GM21825 (cell line): ENCODE data around the gene SLC12A7.

ENCODE experiments used
- ATAC-seq: cut with Tn5 transposase; IDR thresholded peaks from one replicate; pipeline ENCODE4 v1.9.1; 2021; ENCODE audit warnings: mild to moderate bottlenecking, moderate library complexity; ENCODE audit not compliant: unreplicated experiment

Gene SLC12A7

DNA sequence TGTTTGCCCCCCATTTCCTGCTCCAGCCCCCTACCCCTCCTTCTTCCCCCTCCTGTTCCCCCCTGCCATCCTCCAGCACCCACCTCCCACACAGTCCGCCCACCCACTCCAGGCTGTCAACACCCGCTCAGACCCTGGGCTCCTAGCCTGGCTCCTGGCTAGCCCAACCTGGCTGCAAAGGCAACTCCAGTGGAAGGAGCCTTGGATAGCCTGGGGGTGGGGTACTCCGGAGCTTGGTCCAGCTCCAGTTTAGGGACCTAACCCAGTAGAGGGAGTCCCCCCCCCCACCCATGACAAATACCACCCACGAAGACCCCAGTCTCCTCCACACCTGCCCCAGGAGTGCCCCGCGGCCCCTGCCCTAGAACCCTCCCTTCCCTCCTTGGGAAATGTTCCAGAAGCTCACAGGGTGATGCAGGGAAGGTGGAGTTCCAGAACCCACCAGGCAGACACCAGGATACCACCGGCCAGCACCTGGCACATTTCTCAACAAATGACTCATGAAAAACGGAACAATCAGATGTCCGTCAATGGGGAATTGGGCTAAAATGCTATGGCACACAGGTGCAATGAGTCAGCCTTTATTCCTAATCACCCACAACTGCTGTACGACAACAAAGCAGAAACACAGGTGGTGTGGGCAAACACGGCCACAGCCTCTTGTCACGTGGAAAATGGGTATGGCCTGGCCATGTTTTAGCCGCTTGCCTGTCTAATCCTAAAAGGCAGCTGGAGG lies 901 bp upstream of the SLC12A7 start:
- no peak for ATAC-seq

DNA sequence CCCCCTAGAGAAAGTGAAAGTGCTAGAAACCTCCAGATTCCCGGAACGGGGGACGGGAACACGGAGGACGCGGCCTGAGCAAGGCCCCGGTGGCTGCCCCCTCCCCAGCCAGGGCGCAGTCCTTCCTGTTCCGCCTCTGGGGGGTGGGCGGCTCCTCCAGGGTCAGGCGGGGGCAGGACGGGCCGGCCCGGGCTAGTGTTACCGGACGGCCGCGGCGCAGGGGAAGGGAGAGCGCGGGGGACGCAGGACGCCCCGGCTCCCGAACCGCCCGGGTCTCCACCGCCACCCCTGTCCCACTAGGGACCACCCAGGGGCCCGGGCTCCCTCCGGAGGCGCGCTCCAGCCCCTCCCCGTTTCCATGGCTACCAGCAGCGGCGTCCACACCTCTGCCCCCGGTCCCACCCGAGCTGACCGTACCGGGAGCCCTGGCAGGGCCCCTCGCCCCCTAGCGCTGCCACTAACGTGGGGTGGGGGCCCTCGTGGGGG lies 579 bp downstream of the SLC12A7 start:
- peak; percentile 17 for ATAC-seq

GRCh38 chr5:1110307-1111240 lies 1.3 kb downstream of the SLC12A7 start:
- ATAC-seq = no peak

DNA sequence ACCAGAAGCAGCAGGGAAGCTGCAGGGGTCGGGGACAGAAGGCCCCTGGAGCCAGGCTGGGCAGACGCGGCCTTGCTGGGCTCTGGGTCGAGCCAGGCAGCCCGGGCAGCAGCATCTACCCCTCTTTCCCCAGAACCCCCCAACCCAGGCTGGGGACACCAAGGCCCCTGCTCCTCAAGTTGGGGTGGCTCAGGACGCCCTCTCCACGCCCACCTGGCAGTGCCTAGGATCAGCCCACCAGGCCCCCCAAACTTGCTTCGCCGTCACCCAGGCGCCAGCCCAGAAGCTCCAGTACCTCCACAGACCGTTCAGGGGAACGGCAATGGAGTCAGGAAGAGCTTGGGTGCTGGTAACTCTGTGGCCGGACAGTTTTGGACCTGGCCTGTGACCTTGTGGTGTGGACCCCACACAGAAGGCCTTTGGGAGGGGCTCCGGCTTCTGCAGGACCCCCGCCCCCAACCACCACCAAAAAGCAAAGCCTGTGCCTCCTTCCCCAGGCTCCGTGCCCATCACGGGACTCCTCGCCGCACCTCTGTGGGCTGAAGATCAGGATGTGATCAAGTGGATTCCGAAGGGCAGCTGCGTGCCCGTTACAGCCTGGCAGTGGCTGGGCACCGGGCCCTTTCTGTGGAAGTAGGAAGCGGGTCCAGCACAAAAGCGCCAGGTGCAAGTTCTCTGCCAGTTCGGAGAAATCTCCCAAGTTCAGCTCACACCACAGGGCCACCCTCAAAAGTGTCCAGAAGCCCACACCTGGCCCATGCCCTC lies 2.1 kb downstream of the SLC12A7 start:
- no peak for ATAC-seq

DNA sequence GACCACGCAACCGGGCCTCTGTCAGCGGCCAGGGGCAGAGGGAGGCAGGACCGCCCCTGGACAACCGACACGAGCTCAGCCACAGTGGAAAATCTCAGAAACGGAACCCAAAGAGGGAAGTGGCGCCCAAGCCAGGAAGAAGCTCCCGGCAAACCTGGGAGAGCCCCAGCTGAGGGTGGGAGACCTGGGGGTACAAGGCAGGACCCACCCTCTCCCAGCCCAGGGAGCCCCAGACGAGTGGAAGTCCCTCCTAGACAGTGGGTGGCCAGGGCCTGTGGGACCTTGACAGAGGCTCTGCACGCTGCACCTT lies 3.0 kb downstream of the SLC12A7 start:
- ATAC-seq = no peak

DNA sequence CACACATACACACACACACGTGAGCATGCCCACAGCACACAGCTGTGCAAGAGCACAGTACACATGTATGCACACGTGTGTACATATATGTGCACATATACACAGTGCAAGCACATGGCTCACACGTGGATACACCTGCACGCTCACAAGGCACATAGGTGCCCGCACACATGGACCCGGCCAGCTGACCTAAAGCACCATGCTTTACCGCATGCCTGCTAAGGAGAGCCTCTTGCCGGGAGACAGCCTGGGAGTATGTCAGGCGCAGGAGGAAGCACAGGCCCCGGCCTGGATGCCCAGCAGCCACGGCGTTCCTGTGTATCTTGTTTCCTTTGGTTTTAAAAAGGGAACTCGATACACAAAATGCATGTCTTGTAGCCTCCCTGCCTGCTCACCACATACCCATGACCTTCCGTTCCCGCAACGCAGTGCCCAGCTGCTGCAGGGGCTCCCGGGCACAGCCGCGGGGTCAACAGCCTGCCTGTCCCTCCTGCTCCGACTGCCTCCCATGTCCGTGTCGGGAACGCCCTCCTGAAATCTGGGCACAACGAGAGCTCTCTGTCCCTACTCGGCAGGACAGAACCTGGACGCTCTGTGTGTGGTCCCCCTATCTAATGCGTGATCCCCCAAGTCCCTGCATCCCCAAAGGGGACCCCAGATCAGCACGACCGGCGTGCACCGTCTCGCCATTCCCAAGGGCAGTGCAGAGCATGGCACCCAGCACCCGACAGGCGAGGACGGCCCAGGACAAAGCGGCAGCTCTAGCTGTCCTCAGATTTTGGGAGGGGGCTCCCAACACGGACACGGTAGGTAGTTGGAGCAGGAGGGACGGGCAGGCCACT lies 3.6 kb downstream of the SLC12A7 start:
- ATAC-seq = no peak

- ATAC-seq = no peak
Observed at GRCh38 chr5:1107167-1108022, 4.5 kb downstream of the SLC12A7 start.

GRCh38 chr5:1106385-1107166 lies 5.3 kb downstream of the SLC12A7 start:
- no peak for ATAC-seq

GRCh38 chr5:1105350-1106265 lies 6.3 kb downstream of the SLC12A7 start:
- peak; percentile 36 for ATAC-seq

- peak; percentile 38 for ATAC-seq
Observed at GRCh38 chr5:1104327-1105006, 7.4 kb downstream of the SLC12A7 start.

GRCh38 chr5:1103505-1104326 lies 8.1 kb downstream of the SLC12A7 start:
- no peak for ATAC-seq

- ATAC-seq = no peak
Observed at GRCh38 chr5:1103093-1103492, 8.8 kb downstream of the SLC12A7 start.

- ATAC-seq = no peak
Observed at GRCh38 chr5:1101961-1102713, 9.7 kb downstream of the SLC12A7 start.

- no peak for ATAC-seq
Observed at GRCh38 chr5:1100664-1101574, 10.9 kb downstream of the SLC12A7 start.
